ENCODE measurements around the gene CSN3. TPM values are rescaled to one million over a fixed set of nuclear protein-coding genes. Genes with fewer than 3 reads are reported as not detected.
"Not testable (repeated sequence)": the region's sequence is repeated elsewhere in the genome, so short reads cannot be mapped to it uniquely, and the experiment has no call there.

CSN3 gene, protein sequence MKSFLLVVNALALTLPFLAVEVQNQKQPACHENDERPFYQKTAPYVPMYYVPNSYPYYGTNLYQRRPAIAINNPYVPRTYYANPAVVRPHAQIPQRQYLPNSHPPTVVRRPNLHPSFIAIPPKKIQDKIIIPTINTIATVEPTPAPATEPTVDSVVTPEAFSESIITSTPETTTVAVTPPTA
- total RNA-seq = not detected in 2 replicates
- long read RNA-seq = 0 reads

DNA sequence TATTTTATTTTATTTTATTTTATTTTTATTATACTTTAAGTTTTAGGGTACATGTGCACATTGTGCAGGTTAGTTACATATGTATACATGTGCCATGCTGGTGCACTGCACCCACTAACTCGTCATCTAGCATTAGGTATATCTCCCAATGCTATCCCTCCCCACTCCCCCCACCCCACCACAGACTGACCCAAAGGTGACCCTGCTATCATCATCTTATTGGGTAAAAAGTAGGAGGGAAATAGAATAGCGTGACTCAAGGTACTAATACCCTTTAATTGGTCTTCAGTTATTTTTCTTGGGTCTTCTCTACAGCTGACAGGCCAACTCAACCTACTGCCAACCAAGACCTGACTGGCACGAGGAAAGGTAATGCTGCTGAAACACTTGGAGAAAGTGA lies at the start of gene CSN3:
Gene CSN3 (plus strand): TSS at position 301 of the 400 bp plus-strand sequence. CDS start 2,223 bp downstream, outside the sequence.
- not testable (repeated sequence) for H3K27ac Mint-ChIP-seq (ENCODE audit: unreplicated experiment); H3K4me1 Mint-ChIP-seq

DNA sequence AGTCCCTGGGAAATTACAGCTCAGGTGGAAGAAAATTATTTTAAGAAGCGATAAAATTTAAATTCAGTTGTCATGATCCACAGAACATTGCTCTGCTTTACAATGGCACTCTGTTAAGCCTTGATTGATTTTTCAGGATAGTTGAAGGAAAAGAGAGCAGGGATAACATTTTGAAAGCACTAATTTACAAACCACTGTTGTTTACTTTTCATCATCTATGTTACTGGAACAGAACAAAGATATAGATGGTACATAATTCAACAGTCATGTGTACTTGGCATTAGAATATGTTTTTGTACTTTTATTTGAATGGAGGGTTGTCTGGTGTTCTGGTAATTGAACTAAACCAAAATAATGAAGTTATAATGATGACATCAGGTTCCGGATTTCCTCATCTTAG lies 49.5 kb upstream of the CSN3 start:
- Mint-ChIP-seq H3K9me3 (no peaks in the 10 kb centered on the region), H3K36me3 (ENCODE audit: low read depth) (no peaks in the 10 kb centered on the region), H3K27me3 (ENCODE audit: low read depth) (no peaks in the 10 kb centered on the region), H3K4me1 (no peaks in the 10 kb centered on the region), H3K27ac (ENCODE audit: unreplicated experiment) (no peak overlapping the region), H3K4me3 (no peak overlapping the region)
- no peak for DNase-seq (ENCODE audit: low read depth, low spot score)
- TF ChIP-seq, protein P1, sequence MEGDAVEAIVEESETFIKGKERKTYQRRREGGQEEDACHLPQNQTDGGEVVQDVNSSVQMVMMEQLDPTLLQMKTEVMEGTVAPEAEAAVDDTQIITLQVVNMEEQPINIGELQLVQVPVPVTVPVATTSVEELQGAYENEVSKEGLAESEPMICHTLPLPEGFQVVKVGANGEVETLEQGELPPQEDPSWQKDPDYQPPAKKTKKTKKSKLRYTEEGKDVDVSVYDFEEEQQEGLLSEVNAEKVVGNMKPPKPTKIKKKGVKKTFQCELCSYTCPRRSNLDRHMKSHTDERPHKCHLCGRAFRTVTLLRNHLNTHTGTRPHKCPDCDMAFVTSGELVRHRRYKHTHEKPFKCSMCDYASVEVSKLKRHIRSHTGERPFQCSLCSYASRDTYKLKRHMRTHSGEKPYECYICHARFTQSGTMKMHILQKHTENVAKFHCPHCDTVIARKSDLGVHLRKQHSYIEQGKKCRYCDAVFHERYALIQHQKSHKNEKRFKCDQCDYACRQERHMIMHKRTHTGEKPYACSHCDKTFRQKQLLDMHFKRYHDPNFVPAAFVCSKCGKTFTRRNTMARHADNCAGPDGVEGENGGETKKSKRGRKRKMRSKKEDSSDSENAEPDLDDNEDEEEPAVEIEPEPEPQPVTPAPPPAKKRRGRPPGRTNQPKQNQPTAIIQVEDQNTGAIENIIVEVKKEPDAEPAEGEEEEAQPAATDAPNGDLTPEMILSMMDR (conservative IDR thresholded peaks at IDR 0.05) = no peak

More for the DNA sequence above, at the start of gene CSN3:
- H3K36me3 Mint-ChIP-seq (ENCODE audit: low read depth); H3K27me3 Mint-ChIP-seq (ENCODE audit: low read depth); H3K9me3 Mint-ChIP-seq; H3K4me3 Mint-ChIP-seq; DNase-seq (ENCODE audit: low read depth, low spot score): not testable (repeated sequence)

DNA sequence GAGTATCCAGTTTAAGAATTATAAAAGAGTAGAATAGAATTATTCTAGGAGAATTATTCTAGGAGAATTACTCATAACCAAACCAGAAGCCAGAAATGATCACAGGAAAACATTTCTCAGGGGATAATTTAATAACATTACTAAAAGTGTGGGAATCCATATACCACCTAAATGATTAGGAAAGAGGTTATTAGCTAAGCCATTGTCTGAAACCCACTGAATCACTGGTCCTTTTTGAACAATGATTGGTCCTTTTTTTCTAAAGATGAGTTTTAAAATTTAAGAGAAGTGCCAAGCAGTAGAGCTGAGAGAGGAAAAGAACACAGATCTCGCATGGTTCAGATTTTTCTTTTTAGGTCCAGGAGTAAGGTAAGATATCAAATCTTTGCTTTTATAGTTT lies 47.0 kb upstream of the CSN3 start, which contains the start of gene ODAM:
Gene ODAM (plus strand): TSS at position 301 of the 400 bp plus-strand sequence. CDS start 819 bp downstream, outside the sequence.
- H3K4me1 Mint-ChIP-seq = no peaks in the 10 kb centered on the region
- DNase-seq (ENCODE audit: low read depth, low spot score) = no peak

DNA sequence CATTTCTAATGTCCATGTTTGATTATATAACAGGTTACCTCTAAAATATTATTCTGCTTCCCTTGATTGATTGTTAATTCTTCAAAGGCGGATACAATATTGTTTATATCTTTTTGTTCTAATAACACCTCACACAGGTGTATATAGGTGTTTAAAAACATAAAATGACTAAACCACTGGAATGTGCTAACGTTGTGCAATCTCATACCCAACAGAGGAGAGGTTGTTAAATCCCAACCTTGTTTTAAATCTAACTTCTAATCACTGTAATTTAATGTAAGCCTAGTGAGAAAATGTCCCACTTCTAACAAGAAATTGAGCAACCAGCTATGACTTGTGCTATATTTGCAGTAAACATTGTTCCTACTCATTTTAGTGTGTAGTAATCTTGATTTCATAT lies 45.5 kb upstream of the CSN3 start:
- TF ChIP-seq, protein P1 (conservative IDR thresholded peaks at IDR 0.05) = no peak
- H3K4me3 Mint-ChIP-seq = no peak overlapping the region
- no peak for DNase-seq (ENCODE audit: low read depth, low spot score)
- no peak overlapping the region for H3K27ac Mint-ChIP-seq (ENCODE audit: unreplicated experiment)
- no peaks in the 10 kb centered on the region for H3K9me3 Mint-ChIP-seq
- no peaks in the 10 kb centered on the region for H3K36me3 Mint-ChIP-seq (ENCODE audit: low read depth)
- H3K27me3 Mint-ChIP-seq (ENCODE audit: low read depth) = peaks cover 4% of the 10 kb centered on the region
- H3K4me1 Mint-ChIP-seq = no peaks in the 10 kb centered on the region

More for the DNA sequence above, 47.0 kb upstream of the CSN3 start, which contains the start of gene ODAM:
- Mint-ChIP-seq H3K9me3 (no peaks in the 10 kb centered on the region), H3K4me3 (no peak within 1 kb of the TSS), H3K27ac (ENCODE audit: unreplicated experiment) (no peak within 1 kb of the TSS), H3K27me3 (ENCODE audit: low read depth) (peaks cover under 1% of the 10 kb centered on the region), H3K36me3 (ENCODE audit: low read depth) (no peaks in the 10 kb centered on the region)
- TF ChIP-seq, protein P1 (conservative IDR thresholded peaks at IDR 0.05) = no peak

DNA sequence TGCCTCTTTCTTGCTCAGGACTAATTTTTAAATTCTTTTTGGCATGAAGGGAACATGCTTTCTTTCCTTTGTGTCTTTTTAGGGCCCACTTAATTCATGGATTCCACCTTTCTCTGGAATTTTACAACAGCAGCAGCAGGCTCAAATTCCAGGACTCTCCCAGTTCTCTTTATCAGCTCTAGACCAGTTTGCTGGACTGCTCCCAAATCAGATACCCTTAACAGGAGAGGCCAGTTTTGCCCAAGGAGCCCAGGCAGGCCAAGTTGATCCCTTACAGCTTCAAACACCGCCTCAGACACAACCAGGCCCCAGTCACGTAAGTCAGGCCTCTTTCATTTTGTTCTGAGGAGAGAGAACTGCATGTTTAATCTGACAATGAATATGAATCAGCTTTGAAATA lies 44.6 kb upstream of the CSN3 start:
- Mint-ChIP-seq H3K4me3 (no peak overlapping the region), H3K36me3 (ENCODE audit: low read depth) (no peaks in the 10 kb centered on the region), H3K4me1 (no peaks in the 10 kb centered on the region), H3K27me3 (ENCODE audit: low read depth) (peaks cover 4% of the 10 kb centered on the region), H3K9me3 (no peaks in the 10 kb centered on the region), H3K27ac (ENCODE audit: unreplicated experiment) (no peak overlapping the region)
- TF ChIP-seq, protein P1 (conservative IDR thresholded peaks at IDR 0.05) = no peak
- no peak for DNase-seq (ENCODE audit: low read depth, low spot score)

DNA sequence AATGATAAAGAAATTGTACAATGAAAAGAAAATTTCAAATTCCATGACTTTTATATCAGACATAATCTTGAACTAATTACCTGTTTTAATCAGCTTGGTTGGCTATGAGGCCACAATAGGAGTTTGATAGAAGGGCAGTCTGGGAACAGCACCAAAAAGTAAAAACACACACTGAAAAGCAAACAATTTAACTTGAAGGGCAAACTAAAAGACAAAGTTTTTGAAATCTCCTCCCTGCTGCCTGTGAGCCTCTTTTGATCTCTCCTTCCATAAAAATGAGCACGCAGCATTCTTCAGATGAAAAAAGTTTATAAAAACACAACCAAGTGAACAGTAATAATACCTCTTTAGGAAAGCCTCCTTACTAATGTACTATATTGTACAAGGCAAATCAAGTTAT lies 38.8 kb upstream of the CSN3 start:
- Mint-ChIP-seq H3K4me1 (no peaks in the 10 kb centered on the region), H3K9me3 (no peaks in the 10 kb centered on the region), H3K36me3 (ENCODE audit: low read depth) (no peaks in the 10 kb centered on the region), H3K27ac (ENCODE audit: unreplicated experiment) (no peak overlapping the region), H3K4me3 (no peak overlapping the region), H3K27me3 (ENCODE audit: low read depth) (peaks cover 23% of the 10 kb centered on the region)
- TF ChIP-seq, protein P1 (conservative IDR thresholded peaks at IDR 0.05) = no peak
- no peak for DNase-seq (ENCODE audit: low read depth, low spot score)

DNA sequence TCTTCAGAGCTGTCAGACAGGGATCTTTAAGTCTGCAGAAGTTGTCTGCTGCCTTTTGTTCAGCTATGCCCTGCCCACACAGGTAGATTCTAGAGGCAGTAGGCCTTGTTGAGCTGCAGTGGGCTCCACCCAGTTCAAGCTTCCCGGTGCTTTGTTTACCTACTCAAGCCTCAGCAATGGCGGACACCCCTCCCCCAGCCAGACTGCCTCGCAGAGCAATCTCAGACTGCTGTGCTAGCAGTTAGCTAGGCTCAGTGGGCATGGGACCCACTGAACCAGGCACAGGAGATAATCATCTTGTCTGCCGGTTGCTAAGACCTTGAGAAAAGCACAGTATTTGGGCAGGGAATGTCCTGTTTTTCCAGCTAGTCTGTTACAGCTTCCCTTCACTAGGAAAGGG lies 29.6 kb upstream of the CSN3 start:
- not testable (repeated sequence) for H3K36me3 Mint-ChIP-seq (ENCODE audit: low read depth); H3K27me3 Mint-ChIP-seq (ENCODE audit: low read depth); H3K27ac Mint-ChIP-seq (ENCODE audit: unreplicated experiment); DNase-seq (ENCODE audit: low read depth, low spot score); H3K9me3 Mint-ChIP-seq; H3K4me1 Mint-ChIP-seq; H3K4me3 Mint-ChIP-seq

DNA sequence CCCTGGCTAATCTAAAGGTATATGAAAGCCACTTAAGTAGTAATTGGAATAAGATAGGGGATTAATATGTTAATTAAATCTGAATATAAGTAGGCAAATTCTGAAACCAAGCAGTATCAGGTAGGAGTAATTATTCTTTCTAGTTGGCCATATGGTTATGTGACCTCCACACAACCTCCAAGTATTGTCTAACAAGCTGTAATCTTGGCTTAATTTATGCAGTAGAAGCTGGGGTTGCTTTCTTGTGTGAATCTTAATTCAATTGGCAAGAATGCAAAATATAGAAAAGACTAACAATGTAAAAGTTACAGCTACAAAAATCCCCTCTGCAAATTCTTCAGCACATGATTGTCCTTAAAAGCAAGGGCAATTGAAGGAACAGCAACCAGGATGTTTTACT lies 26.3 kb upstream of the CSN3 start:
- not testable (repeated sequence) for H3K9me3 Mint-ChIP-seq; H3K4me1 Mint-ChIP-seq; H3K36me3 Mint-ChIP-seq (ENCODE audit: low read depth); H3K4me3 Mint-ChIP-seq; H3K27ac Mint-ChIP-seq (ENCODE audit: unreplicated experiment); H3K27me3 Mint-ChIP-seq (ENCODE audit: low read depth); DNase-seq (ENCODE audit: low read depth, low spot score)

DNA sequence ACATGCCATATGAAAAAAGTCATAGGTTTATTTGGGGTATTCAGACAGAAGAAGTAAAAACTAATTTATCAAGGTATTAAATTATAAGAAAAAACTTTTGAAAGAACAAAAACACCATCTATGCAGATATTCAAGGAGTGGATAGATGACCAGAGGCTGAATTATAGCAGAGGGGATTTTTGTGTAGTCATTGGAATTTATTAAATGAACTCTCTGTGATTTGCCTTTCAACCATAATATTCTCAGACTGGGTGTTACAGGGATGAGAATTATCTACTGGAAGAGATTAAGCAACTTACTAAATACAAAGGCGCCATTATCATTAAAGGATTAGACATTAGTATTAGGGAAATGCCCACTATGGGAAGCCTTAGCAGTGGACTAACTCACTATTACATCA lies 25.8 kb upstream of the CSN3 start:
- not testable (repeated sequence) for H3K4me3 Mint-ChIP-seq; H3K9me3 Mint-ChIP-seq; H3K27ac Mint-ChIP-seq (ENCODE audit: unreplicated experiment)

More for the DNA sequence above, 25.8 kb upstream of the CSN3 start:
- not testable (repeated sequence) for H3K27me3 Mint-ChIP-seq (ENCODE audit: low read depth); H3K4me1 Mint-ChIP-seq; H3K36me3 Mint-ChIP-seq (ENCODE audit: low read depth); DNase-seq (ENCODE audit: low read depth, low spot score)

All from neural crest cell (in vitro differentiated cells).